Keratinocyte (primary cell): Measurements from ENCODE around the gene CFAP54. TPM values are rescaled to one million over a fixed set of nuclear protein-coding genes. Genes with fewer than 3 reads are reported as not detected.

Experiments
- DNase-seq: peaks from one replicate; pipeline ENCODE4 v3.0.0-alpha.2; 2011; ENCODE audit warnings: low read depth, missing footprints, low spot score
- FAIRE-seq: peaks from 2 replicates; lab custom pipeline; 2011; peaks lifted over from hg19 to GRCh38; lab: Jason Lieb, UNC
- H2AFZ ChIP-seq: 2 replicates; pipeline ENCODE4 v1.6.0; 2012; ENCODE audit warnings: low read length, control low read depth, inconsistent platforms; ENCODE audit not compliant: control insufficient read depth
- H3K27ac ChIP-seq: 2 replicates; pipeline ENCODE4 v1.5.1; 2011; ENCODE audit warnings: low read length; ENCODE audit not compliant: control insufficient read depth, insufficient read depth
- H3K27me3 ChIP-seq: 3 replicates; pipeline ENCODE4 v1.6.0; 2011; ENCODE audit warnings: low read length; ENCODE audit not compliant: control insufficient read depth, insufficient read depth; ENCODE audit errors: extremely low read depth
- H3K36me3 ChIP-seq, 2 experiments: 2 replicates in 1 of 2; 3 replicates in 1 of 2; pipeline ENCODE4 v1.5.1; 2011; ENCODE audit warnings: low read length in 2 of 2, mild to moderate bottlenecking in 1 of 2; ENCODE audit not compliant: control insufficient read depth in 2 of 2, insufficient read depth in 2 of 2; ENCODE audit errors: extremely low read depth in 1 of 2
- H3K4me1 ChIP-seq: 3 replicates; pipeline ENCODE4 v1.5.1; 2011; ENCODE audit warnings: low read length; ENCODE audit not compliant: control insufficient read depth, insufficient read depth; ENCODE audit errors: extremely low read depth
- H3K4me2 ChIP-seq: 3 replicates; pipeline ENCODE4 v1.6.0; 2011; ENCODE audit warnings: low read depth, low read length; ENCODE audit not compliant: control insufficient read depth, insufficient read depth; ENCODE audit errors: extremely low read depth
- H3K4me3 ChIP-seq, 3 experiments: fragments of 200-600 bp in 1 of 3; sonication (generic) in 1 of 3; 2 replicates in 2 of 3; 3 replicates in 1 of 3; pipeline ENCODE4 v1.5.1; 2011 to 2016; ENCODE audit warnings: low read length in 3 of 3, mild to moderate bottlenecking in 3 of 3, control low read depth in 2 of 3, inconsistent platforms in 1 of 3, low read depth in 1 of 3, mixed read lengths in 1 of 3, mixed run types in 1 of 3, moderate library complexity in 1 of 3; ENCODE audit not compliant: control insufficient read depth in 2 of 3, insufficient read depth in 2 of 3; ENCODE audit errors: extremely low read depth in 1 of 3
- H3K79me2 ChIP-seq: 2 replicates; pipeline ENCODE4 v1.6.0; 2012; ENCODE audit warnings: low read length; ENCODE audit not compliant: control insufficient read depth, insufficient read depth
- H3K9ac ChIP-seq: 3 replicates; pipeline ENCODE4 v1.6.0; 2011; ENCODE audit warnings: low read length; ENCODE audit not compliant: control insufficient read depth, insufficient read depth; ENCODE audit errors: extremely low read depth
- H3K9me1 ChIP-seq: 3 replicates; pipeline ENCODE4 v1.6.0; 2011; ENCODE audit warnings: low read length; ENCODE audit not compliant: control insufficient read depth, insufficient read depth; ENCODE audit errors: extremely low read depth
- H3K9me3 ChIP-seq: 2 replicates; pipeline ENCODE4 v1.5.1; 2012; ENCODE audit warnings: low read depth, low read length; ENCODE audit not compliant: control insufficient read depth
- H4K20me1 ChIP-seq: 3 replicates; pipeline ENCODE4 v1.6.0; 2011; ENCODE audit warnings: low read length; ENCODE audit not compliant: control insufficient read depth, insufficient read depth; ENCODE audit errors: extremely low read depth
- CTCF ChIP-seq, 3 experiments: IDR thresholded peaks in 1 of 3; conservative IDR thresholded peaks in 1 of 3; optimal IDR thresholded peaks in 1 of 3; 2 replicates in 2 of 3; 3 replicates in 1 of 3; pipeline versions ENCODE3 to v1.5.1; 2011; ENCODE audit warnings: low read length in 3 of 3, mild to moderate bottlenecking in 3 of 3, moderate library complexity in 2 of 3, control low read depth in 1 of 3, inconsistent platforms in 1 of 3; ENCODE audit not compliant: insufficient read depth in 2 of 3; ENCODE audit errors: extremely low read depth in 1 of 3
- EZH2 ChIP-seq: IDR thresholded peaks from one replicate; pipeline ENCODE4 v1.6.1; 2012; ENCODE audit warnings: inconsistent platforms, mild to moderate bottlenecking, low read length, moderate library complexity
- dilution Hi-C: fragments of 300-500 bp; cut with MboI; formaldehyde crosslinking; loops from one replicate; pipeline ENCODE4 v1.7.0; 2020; ENCODE audit warnings: low sequenced_read_pairs; ENCODE audit not compliant: extremely low pct_ligation_motif_present
- polyA plus RNA-seq, 5 experiments: library from polyadenylated mRNA; depleted of rRNA in 3 of 5; stranded (reverse) in 3 of 5; stranded (forward) in 1 of 5; unstranded in 1 of 5; fragments of >200 nt; gene quantifications; 1 replicate in 1 of 5; 2 replicates in 3 of 5; 3 replicates in 1 of 5; pipeline versions ENCODE4 v1.2.1 to v1.2.3, GENCODE V29; 2011 to 2012; ENCODE audit warnings: missing spikeins in 2 of 5, low read depth in 1 of 5, low replicate concordance in 1 of 5

Gene CFAP54
- polyA plus RNA-seq, 1 donor (not counting 4 experiments of a cell fraction or from before 2014, with no cell fraction given): 1.2 TPM

- dilution Hi-C loops: no loop called here
- Histone ChIP-seq H3K27me3 (no peaks in the 10 kb centered on the region), H4K20me1 (no peaks in the 10 kb centered on the region), H3K4me3 (no peak overlapping the region), H3K79me2 (no peaks in the 10 kb centered on the region), H3K9me3 (no peaks in the 10 kb centered on the region), H3K36me3 (no peaks in the 10 kb centered on the region), H2AFZ (no peak overlapping the region), H3K27ac (no peak overlapping the region), H3K9ac (no peak overlapping the region), H3K4me1 (no peaks in the 10 kb centered on the region), H3K9me1 (no peaks in the 10 kb centered on the region), H3K4me2 (no peak overlapping the region)
- DNase-seq (no peak), FAIRE-seq (no peak)
- TF ChIP-seq CTCF (optimal IDR thresholded peaks at IDR 0.05 in 1 of 3, IDR thresholded peaks at IDR 0.05 in 1 of 3, conservative IDR thresholded peaks at IDR 0.05 in 1 of 3; ENCODE audit: extremely low read depth in 1 of 3, insufficient read depth in 2 of 3, low read length in 3 of 3): no peak
- no peak for TF ChIP-seq EZH2
Observed at GRCh38 chr12:96606134-96606533, 116.8 kb downstream of the CFAP54 start.

GRCh38 chr12:96606644-96607043, 117.3 kb downstream of the CFAP54 start:
- dilution Hi-C loops: no loop called here
- no peak overlapping the region for H3K4me2 ChIP-seq
- no peaks in the 10 kb centered on the region for H3K4me1 ChIP-seq
- TF ChIP-seq EZH2 (no peak), CTCF (optimal IDR thresholded peaks at IDR 0.05 in 1 of 3, IDR thresholded peaks at IDR 0.05 in 1 of 3, conservative IDR thresholded peaks at IDR 0.05 in 1 of 3; ENCODE audit: extremely low read depth in 1 of 3, insufficient read depth in 2 of 3, low read length in 3 of 3) (no peak)
- no peak for DNase-seq
- H3K27ac ChIP-seq: no peak overlapping the region
- no peak overlapping the region for H3K4me3 ChIP-seq
- no peaks in the 10 kb centered on the region for H3K9me1 ChIP-seq
- no peaks in the 10 kb centered on the region for H3K9me3 ChIP-seq
- H3K36me3 ChIP-seq: no peaks in the 10 kb centered on the region
- H4K20me1 ChIP-seq: no peaks in the 10 kb centered on the region
- H3K9ac ChIP-seq: no peak overlapping the region
- no peaks in the 10 kb centered on the region for H3K27me3 ChIP-seq
- FAIRE-seq: no peak
- no peaks in the 10 kb centered on the region for H3K79me2 ChIP-seq
- no peak overlapping the region for H2AFZ ChIP-seq
